AG09319 (cell line): ENCODE data around the gene SKIL.
A peak's percentile ranks its signal among the peaks of the same experiment; 100 is the strongest.

Experiments
- DNase-seq: peaks from one replicate; pipeline ENCODE4 v3.0.0-alpha.2; 2010; ENCODE audit warnings: low read depth; ENCODE audit errors: extremely low read depth
- TF ChIP-seq, protein P1 (sequence below): IDR thresholded peaks from 2 replicates; pipeline ENCODE4 v1.5.1; 2011; ENCODE audit warnings: low read depth, mild to moderate bottlenecking, inconsistent platforms, low read length, moderate library complexity

SKIL gene

DNA sequence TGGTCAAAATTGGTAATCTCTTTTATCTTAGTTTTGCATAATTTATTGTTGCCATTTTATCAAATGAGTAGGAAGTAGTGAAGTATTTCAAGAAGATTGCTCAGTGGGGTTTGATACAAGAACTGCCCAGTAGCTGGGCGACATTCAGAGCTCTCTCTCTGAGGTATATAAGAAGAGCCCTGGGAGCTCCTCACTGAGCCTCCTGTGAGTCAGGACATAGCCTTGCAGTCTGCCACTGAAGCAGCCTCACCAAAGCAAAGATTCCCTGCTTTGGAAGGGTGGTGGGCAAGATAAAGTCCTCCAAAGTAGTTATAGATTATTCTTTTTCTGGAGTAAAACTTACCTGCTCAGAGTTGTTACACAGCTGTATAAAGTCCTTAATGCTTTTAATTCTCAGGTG is 26.1 kb downstream of the SKIL start:
- DNase-seq: no peak
- TF ChIP-seq, protein P1, sequence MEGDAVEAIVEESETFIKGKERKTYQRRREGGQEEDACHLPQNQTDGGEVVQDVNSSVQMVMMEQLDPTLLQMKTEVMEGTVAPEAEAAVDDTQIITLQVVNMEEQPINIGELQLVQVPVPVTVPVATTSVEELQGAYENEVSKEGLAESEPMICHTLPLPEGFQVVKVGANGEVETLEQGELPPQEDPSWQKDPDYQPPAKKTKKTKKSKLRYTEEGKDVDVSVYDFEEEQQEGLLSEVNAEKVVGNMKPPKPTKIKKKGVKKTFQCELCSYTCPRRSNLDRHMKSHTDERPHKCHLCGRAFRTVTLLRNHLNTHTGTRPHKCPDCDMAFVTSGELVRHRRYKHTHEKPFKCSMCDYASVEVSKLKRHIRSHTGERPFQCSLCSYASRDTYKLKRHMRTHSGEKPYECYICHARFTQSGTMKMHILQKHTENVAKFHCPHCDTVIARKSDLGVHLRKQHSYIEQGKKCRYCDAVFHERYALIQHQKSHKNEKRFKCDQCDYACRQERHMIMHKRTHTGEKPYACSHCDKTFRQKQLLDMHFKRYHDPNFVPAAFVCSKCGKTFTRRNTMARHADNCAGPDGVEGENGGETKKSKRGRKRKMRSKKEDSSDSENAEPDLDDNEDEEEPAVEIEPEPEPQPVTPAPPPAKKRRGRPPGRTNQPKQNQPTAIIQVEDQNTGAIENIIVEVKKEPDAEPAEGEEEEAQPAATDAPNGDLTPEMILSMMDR: no peak

GRCh38 chr3:170386468-170386867 is 29.0 kb downstream of the SKIL start:
- TF ChIP-seq, protein P1: no peak
- DNase-seq: no peak

DNA sequence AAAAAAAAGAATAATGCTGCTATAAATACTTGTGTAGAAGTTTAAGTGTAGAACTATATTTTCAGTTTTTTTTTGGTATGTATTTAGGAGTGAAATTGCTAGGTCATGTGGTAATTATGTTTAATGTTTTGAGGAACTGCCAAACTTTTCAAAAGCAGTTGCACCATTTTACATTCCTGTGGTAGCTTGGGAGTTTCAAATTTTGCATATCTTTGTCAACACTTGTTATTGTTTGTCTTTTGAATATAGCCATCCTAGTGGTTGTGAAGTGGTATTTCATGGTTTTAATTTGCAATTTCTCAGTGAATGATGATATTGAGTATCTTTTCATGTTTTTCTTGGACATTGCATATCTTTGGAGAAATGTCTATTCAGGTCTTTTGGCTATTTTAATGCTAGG is 30.4 kb downstream of the SKIL start:
- DNase-seq: peak; percentile 34
- TF ChIP-seq, protein P1: no peak

GRCh38 chr3:170391108-170391507 is 33.6 kb downstream of the SKIL start:
- no peak for DNase-seq
- TF ChIP-seq, protein P1: no peak

DNA sequence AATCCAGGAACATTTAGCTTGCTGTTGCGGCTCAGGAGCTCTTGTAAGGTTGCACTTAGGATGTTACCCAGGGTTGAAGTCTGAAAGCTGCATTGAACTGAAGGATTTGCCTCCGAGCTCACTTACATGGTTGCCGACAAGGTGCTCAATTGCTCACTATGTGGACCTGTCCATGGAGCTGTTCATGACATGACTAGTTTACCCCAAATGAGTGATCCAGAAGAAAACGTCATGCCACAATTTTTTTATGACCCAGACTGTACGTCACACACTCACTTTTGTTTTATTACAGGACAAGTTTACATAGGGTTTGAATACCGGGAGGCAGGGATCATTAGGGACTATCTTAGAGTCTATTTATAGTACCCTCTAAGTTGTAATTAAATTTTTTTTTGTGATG is 40.2 kb downstream of the SKIL start:
- TF ChIP-seq, protein P1: no peak
- DNase-seq: no peak

- TF ChIP-seq, protein P1: no peak
These were observed 47.6 kb downstream of the SKIL start for GRCh38 chr3:170405101-170405500.

DNA sequence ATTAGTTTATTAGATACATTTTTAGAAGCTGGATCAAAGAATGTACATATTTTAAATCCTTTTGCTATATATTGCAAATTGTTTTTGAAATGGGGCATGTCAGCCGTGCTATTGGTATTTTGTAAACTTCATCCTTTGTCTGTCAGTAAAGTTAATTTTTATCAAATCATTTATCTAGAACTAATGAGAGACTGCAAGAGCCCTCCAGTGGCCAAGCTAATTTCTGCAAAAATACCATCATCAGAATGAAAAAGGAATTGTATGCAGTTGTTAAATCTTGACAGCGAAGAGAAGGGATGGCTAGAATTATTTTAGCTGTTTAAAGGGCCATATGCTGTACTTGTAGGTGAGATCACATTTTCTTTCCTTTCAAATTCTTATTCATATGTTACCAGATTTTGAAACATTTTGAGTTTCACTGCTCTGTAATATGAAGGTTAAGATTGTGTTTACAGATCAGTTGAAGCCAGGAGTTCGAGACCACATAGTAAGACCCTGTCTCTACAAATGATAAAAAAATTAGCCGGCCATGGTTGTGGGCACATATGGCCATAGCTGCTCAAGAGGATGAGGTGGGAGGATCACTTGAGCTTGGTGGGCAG is 53.0 kb downstream of the SKIL start:
- TF ChIP-seq, protein P1: peak; percentile 71

More at GRCh38 chr3:170405101-170405500, 47.6 kb downstream of the SKIL start:
- DNase-seq: no peak

More for the DNA sequence above, 53.0 kb downstream of the SKIL start:
- no peak for DNase-seq
